OCI-LY1 (cell line): ENCODE data around the gene PRKCE.

ENCODE experiments used
- CTCF ChIP-seq: fragments of 200-600 bp; sonication (generic), shearing (Covaris generic); IDR thresholded peaks from 2 replicates; pipeline ENCODE4 v1.5.1; 2017; ENCODE audit warnings: mild to moderate bottlenecking, antibody characterized with exemption, low read length, moderate library complexity, mixed read lengths
- EZH2 ChIP-seq: fragments of 200-600 bp; sonication (generic), shearing (Covaris generic); IDR thresholded peaks from 2 replicates; pipeline ENCODE4 v1.8.0; 2017; ENCODE audit warnings: borderline replicate concordance, mixed run types, mild to moderate bottlenecking, antibody characterized with exemption, low read length, moderate library complexity, mixed read lengths

GRCh38 chr2:46086578-46087070 is 435.1 kb downstream of the PRKCE start:
- TF ChIP-seq CTCF (no peak), EZH2 (no peak)
